Keratinocyte (primary cell): ENCODE measurements around the gene P2RX1. TPM values are rescaled to one million over a fixed set of nuclear protein-coding genes. Genes with fewer than 3 reads are reported as not detected.

Experiments
- DNase-seq: peaks from one replicate; pipeline ENCODE4 v3.0.0-alpha.2; 2011; ENCODE audit warnings: low read depth, missing footprints, low spot score
- FAIRE-seq: peaks from 2 replicates; lab custom pipeline; 2011; peaks lifted over from hg19 to GRCh38; lab: Jason Lieb, UNC
- H2AFZ ChIP-seq: 2 replicates; pipeline ENCODE4 v1.6.0; 2012; ENCODE audit warnings: low read length, control low read depth, inconsistent platforms; ENCODE audit not compliant: control insufficient read depth
- H3K27ac ChIP-seq: 2 replicates; pipeline ENCODE4 v1.5.1; 2011; ENCODE audit warnings: low read length; ENCODE audit not compliant: control insufficient read depth, insufficient read depth
- H3K27me3 ChIP-seq: 3 replicates; pipeline ENCODE4 v1.6.0; 2011; ENCODE audit warnings: low read length; ENCODE audit not compliant: control insufficient read depth, insufficient read depth; ENCODE audit errors: extremely low read depth
- H3K36me3 ChIP-seq, 2 experiments: 2 replicates in 1 of 2; 3 replicates in 1 of 2; pipeline ENCODE4 v1.5.1; 2011; ENCODE audit warnings: low read length in 2 of 2, mild to moderate bottlenecking in 1 of 2; ENCODE audit not compliant: control insufficient read depth in 2 of 2, insufficient read depth in 2 of 2; ENCODE audit errors: extremely low read depth in 1 of 2
- H3K4me1 ChIP-seq: 3 replicates; pipeline ENCODE4 v1.5.1; 2011; ENCODE audit warnings: low read length; ENCODE audit not compliant: control insufficient read depth, insufficient read depth; ENCODE audit errors: extremely low read depth
- H3K4me2 ChIP-seq: 3 replicates; pipeline ENCODE4 v1.6.0; 2011; ENCODE audit warnings: low read depth, low read length; ENCODE audit not compliant: control insufficient read depth, insufficient read depth; ENCODE audit errors: extremely low read depth
- H3K4me3 ChIP-seq, 3 experiments: fragments of 200-600 bp in 1 of 3; sonication (generic) in 1 of 3; 2 replicates in 2 of 3; 3 replicates in 1 of 3; pipeline ENCODE4 v1.5.1; 2011 to 2016; ENCODE audit warnings: low read length in 3 of 3, mild to moderate bottlenecking in 3 of 3, control low read depth in 2 of 3, inconsistent platforms in 1 of 3, low read depth in 1 of 3, mixed read lengths in 1 of 3, mixed run types in 1 of 3, moderate library complexity in 1 of 3; ENCODE audit not compliant: control insufficient read depth in 2 of 3, insufficient read depth in 2 of 3; ENCODE audit errors: extremely low read depth in 1 of 3
- H3K79me2 ChIP-seq: 2 replicates; pipeline ENCODE4 v1.6.0; 2012; ENCODE audit warnings: low read length; ENCODE audit not compliant: control insufficient read depth, insufficient read depth
- H3K9ac ChIP-seq: 3 replicates; pipeline ENCODE4 v1.6.0; 2011; ENCODE audit warnings: low read length; ENCODE audit not compliant: control insufficient read depth, insufficient read depth; ENCODE audit errors: extremely low read depth
- H3K9me1 ChIP-seq: 3 replicates; pipeline ENCODE4 v1.6.0; 2011; ENCODE audit warnings: low read length; ENCODE audit not compliant: control insufficient read depth, insufficient read depth; ENCODE audit errors: extremely low read depth
- H3K9me3 ChIP-seq: 2 replicates; pipeline ENCODE4 v1.5.1; 2012; ENCODE audit warnings: low read depth, low read length; ENCODE audit not compliant: control insufficient read depth
- H4K20me1 ChIP-seq: 3 replicates; pipeline ENCODE4 v1.6.0; 2011; ENCODE audit warnings: low read length; ENCODE audit not compliant: control insufficient read depth, insufficient read depth; ENCODE audit errors: extremely low read depth
- EZH2 ChIP-seq: IDR thresholded peaks from one replicate; pipeline ENCODE4 v1.6.1; 2012; ENCODE audit warnings: inconsistent platforms, mild to moderate bottlenecking, low read length, moderate library complexity
- dilution Hi-C: fragments of 300-500 bp; cut with MboI; formaldehyde crosslinking; loops from one replicate; pipeline ENCODE4 v1.7.0; 2020; ENCODE audit warnings: low sequenced_read_pairs; ENCODE audit not compliant: extremely low pct_ligation_motif_present
- polyA plus RNA-seq, 5 experiments: library from polyadenylated mRNA; depleted of rRNA in 3 of 5; stranded (reverse) in 3 of 5; stranded (forward) in 1 of 5; unstranded in 1 of 5; fragments of >200 nt; gene quantifications; 1 replicate in 1 of 5; 2 replicates in 3 of 5; 3 replicates in 1 of 5; pipeline versions ENCODE4 v1.2.1 to v1.2.3, GENCODE V29; 2011 to 2012; ENCODE audit warnings: missing spikeins in 2 of 5, low read depth in 1 of 5, low replicate concordance in 1 of 5
- TF ChIP-seq, protein P1 (sequence below), 3 experiments: IDR thresholded peaks in 1 of 3; conservative IDR thresholded peaks in 1 of 3; optimal IDR thresholded peaks in 1 of 3; 2 replicates in 2 of 3; 3 replicates in 1 of 3; pipeline versions ENCODE3 to v1.5.1; 2011; ENCODE audit warnings: low read length in 3 of 3, mild to moderate bottlenecking in 3 of 3, moderate library complexity in 2 of 3, control low read depth in 1 of 3, inconsistent platforms in 1 of 3; ENCODE audit not compliant: insufficient read depth in 2 of 3; ENCODE audit errors: extremely low read depth in 1 of 3

The P2RX1 gene
- polyA plus RNA-seq, 1 donor (not counting 4 experiments of a cell fraction or from before 2014, with no cell fraction given), result not detected

DNA sequence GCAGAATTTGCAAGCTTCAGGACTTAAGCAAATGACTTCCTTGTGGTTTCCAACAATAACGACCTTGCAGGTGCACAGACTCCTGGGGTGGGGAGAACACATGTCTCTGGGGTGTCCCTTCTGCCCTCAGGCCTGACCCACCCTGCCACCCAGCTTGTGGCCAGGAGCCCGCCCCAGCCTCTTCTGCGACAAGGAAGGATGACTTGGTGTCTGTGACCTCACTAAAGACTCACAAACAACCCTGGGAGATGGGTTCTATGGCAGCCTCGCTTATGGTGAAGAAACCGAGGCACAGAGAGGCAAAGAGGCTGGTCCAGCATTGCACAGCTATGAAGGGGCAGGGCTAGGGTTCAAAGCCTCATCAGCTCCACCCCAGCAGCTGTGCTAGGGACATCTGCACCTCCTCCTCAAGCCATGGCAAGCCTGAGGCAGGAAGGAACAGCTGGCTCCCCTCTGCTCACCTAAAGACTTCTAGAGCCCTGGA is 45.3 kb upstream of the P2RX1 start:
- DNase-seq, result no peak
- no peak overlapping the region for H2AFZ ChIP-seq
- no peak overlapping the region for H3K9ac ChIP-seq
- H3K4me3 ChIP-seq, result no peak overlapping the region
- no peaks in the 10 kb centered on the region for H3K9me3 ChIP-seq
- no peak overlapping the region for H3K4me2 ChIP-seq
- H3K4me1 ChIP-seq, result peaks cover 10% of the 10 kb centered on the region
- no peaks in the 10 kb centered on the region for H4K20me1 ChIP-seq
- TF ChIP-seq, protein P1, sequence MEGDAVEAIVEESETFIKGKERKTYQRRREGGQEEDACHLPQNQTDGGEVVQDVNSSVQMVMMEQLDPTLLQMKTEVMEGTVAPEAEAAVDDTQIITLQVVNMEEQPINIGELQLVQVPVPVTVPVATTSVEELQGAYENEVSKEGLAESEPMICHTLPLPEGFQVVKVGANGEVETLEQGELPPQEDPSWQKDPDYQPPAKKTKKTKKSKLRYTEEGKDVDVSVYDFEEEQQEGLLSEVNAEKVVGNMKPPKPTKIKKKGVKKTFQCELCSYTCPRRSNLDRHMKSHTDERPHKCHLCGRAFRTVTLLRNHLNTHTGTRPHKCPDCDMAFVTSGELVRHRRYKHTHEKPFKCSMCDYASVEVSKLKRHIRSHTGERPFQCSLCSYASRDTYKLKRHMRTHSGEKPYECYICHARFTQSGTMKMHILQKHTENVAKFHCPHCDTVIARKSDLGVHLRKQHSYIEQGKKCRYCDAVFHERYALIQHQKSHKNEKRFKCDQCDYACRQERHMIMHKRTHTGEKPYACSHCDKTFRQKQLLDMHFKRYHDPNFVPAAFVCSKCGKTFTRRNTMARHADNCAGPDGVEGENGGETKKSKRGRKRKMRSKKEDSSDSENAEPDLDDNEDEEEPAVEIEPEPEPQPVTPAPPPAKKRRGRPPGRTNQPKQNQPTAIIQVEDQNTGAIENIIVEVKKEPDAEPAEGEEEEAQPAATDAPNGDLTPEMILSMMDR (optimal IDR thresholded peaks at IDR 0.05 in 1 of 3, IDR thresholded peaks at IDR 0.05 in 1 of 3, conservative IDR thresholded peaks at IDR 0.05 in 1 of 3; ENCODE audit: extremely low read depth in 1 of 3, insufficient read depth in 2 of 3, low read length in 3 of 3), result no peak
- no peak for TF ChIP-seq EZH2
- dilution Hi-C loops, result no loop called here
- H3K27me3 ChIP-seq, result peaks cover 31% of the 10 kb centered on the region
- H3K36me3 ChIP-seq, result no peaks in the 10 kb centered on the region
- H3K9me1 ChIP-seq, result no peaks in the 10 kb centered on the region
- no peaks in the 10 kb centered on the region for H3K79me2 ChIP-seq
- no peak for FAIRE-seq
- H3K27ac ChIP-seq, result no peak overlapping the region

DNA sequence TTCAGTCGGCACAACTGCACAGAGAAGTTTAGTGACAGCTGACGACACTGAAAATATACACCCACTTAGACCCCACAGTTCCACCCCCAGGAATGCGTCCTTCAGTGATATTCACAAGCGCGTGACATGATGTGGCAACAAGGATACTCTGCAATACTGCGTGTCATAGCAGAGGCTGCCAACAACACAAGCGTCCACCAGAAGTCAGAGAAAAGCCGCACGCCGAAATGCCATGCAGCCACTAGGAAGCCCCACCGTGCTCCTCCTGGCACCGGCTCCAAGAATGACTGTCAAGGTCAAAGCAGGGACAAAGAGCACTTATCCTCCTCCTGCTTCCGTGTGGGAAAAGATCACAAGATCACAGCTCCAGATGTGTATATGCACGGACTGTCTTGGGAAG is 44.5 kb upstream of the P2RX1 start:
- H3K4me2 ChIP-seq, result no peak overlapping the region
- dilution Hi-C loops, result no loop called here
- no peak for FAIRE-seq

More for the DNA sequence above, 44.5 kb upstream of the P2RX1 start:
- no peak overlapping the region for H3K27ac ChIP-seq
- H3K79me2 ChIP-seq, result no peaks in the 10 kb centered on the region
- H3K27me3 ChIP-seq, result peaks cover 31% of the 10 kb centered on the region
- TF ChIP-seq EZH2, result no peak
- TF ChIP-seq, protein P1 (optimal IDR thresholded peaks at IDR 0.05 in 1 of 3, IDR thresholded peaks at IDR 0.05 in 1 of 3, conservative IDR thresholded peaks at IDR 0.05 in 1 of 3; ENCODE audit: extremely low read depth in 1 of 3, insufficient read depth in 2 of 3, low read length in 3 of 3), result no peak
- H3K4me3 ChIP-seq, result no peak overlapping the region
- no peak overlapping the region for H2AFZ ChIP-seq
- H3K9ac ChIP-seq, result no peak overlapping the region
- DNase-seq, result no peak
- no peaks in the 10 kb centered on the region for H4K20me1 ChIP-seq
- H3K36me3 ChIP-seq, result no peaks in the 10 kb centered on the region
- H3K4me1 ChIP-seq, result peaks cover 10% of the 10 kb centered on the region
- H3K9me1 ChIP-seq, result no peaks in the 10 kb centered on the region
- H3K9me3 ChIP-seq, result no peaks in the 10 kb centered on the region
